Measurements from ENCODE around the gene TMEM176B. TPM values are rescaled to one million over a fixed set of nuclear protein-coding genes. Genes with fewer than 3 reads are reported as not detected.

Gene TMEM176B
- total and polyA plus RNA-seq, 5 donors: 101 to 344 (median 158) TPM

DNA sequence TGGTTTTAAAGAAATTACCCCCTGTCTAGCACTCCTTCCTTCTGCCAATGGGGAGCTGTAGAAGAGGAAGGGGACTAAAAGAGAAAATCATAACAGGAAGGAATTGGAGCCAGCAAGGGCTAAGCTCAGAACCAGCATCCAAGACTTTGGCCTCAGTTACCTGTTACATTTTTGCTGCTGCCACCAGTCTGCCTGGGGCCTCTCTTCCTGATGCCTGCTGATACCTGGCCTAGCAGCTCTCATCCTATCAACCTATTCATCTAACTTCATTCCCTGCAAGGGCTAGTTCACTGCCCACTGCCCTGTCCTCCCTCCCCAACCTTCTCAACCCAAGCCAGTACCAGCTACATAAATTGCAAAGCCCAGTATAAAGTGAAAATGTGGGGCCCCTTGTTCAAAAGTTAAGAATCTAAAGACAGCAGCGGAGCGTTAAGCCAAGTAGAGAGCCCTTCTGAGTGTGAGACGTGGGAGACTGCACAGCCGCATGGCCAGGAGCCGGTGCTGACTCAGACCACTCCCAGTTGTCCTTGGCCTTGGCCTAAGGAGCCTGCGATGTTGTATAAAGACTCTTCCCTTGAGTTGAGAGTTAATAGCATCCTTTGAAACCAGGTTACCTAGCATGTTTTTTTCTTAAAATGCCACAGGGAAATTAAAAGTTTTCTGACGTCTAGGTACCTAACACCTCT is 38.9 kb upstream of the TMEM176B start:
- H3K27me3 ChIP-seq (ENCODE audit: control insufficient read depth, insufficient read depth): no peaks in the 10 kb centered on the region

DNA sequence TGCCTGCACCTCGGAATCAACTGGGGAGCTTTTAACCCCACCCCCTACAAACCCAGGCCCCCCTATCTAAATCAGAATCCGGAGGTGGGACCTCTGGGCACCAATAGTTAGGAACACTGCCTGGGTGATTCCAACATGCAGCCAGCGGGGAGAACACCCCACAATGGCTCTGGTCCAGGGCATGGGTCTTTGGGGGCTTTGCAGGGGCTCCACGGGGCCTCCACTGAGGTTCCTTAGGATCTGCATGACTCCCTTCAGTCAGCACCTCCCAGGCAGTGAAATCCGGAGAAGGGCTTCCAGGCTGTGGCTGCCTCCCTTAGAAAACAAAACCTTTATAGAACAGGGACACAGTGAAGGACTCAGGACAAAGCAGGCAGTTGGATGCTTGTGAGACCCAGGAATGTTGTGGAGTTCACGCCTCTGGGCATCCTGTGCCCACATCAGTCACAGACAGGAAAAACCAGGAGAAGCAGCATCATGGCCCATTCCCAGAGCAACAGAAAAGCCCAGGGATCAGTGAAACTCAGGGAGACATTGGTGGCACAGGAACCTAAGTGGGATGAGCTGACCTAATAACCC is 35.6 kb upstream of the TMEM176B start:
- 73% methylated on average over 6 of the region's 6 CpGs for WGBS
- intact Hi-C loops (cut with DNase I): no loop called here

More for the DNA sequence above, 38.9 kb upstream of the TMEM176B start:
- ATAC-seq: no peak
- Histone ChIP-seq H3K27ac (ENCODE audit: low read length) (no peak overlapping the region), H3K4me1 (ENCODE audit: control insufficient read depth, insufficient read depth, low read length) (no peaks in the 10 kb centered on the region), H3K4me3 (ENCODE audit: low read length) (no peak overlapping the region), H3K9me3 (ENCODE audit: control insufficient read depth, low read length) (no peaks in the 10 kb centered on the region)
- WGBS: 72% methylated on average over 7 of the region's 7 CpGs
- no peak for DNase-seq
- intact Hi-C loops (cut with DNase I): no loop called here

GRCh38 chr7:150835019-150835418 is 34.9 kb upstream of the TMEM176B start:
- Histone ChIP-seq H3K9me3 (ENCODE audit: control insufficient read depth, low read length) (no peaks in the 10 kb centered on the region), H3K4me1 (ENCODE audit: control insufficient read depth, insufficient read depth, low read length) (no peaks in the 10 kb centered on the region), H3K27me3 (ENCODE audit: control insufficient read depth, insufficient read depth) (no peaks in the 10 kb centered on the region), H3K27ac (ENCODE audit: low read length) (no peak overlapping the region), H3K4me3 (ENCODE audit: low read length) (no peak overlapping the region)
- ATAC-seq (no peak), DNase-seq (no peak)
- intact Hi-C loops (cut with DNase I): no loop called here
- WGBS: 35% methylated on average over 1 of the region's 1 CpG

More for the DNA sequence above, 35.6 kb upstream of the TMEM176B start:
- Histone ChIP-seq H3K9me3 (ENCODE audit: control insufficient read depth, low read length) (no peaks in the 10 kb centered on the region), H3K4me1 (ENCODE audit: control insufficient read depth, insufficient read depth, low read length) (no peaks in the 10 kb centered on the region), H3K27ac (ENCODE audit: low read length) (no peak overlapping the region), H3K27me3 (ENCODE audit: control insufficient read depth, insufficient read depth) (no peaks in the 10 kb centered on the region), H3K4me3 (ENCODE audit: low read length) (no peak overlapping the region)
- no peak for DNase-seq
- no peak for ATAC-seq

- H3K27ac ChIP-seq (ENCODE audit: low read length): no peak overlapping the region
- WGBS: 66% methylated on average over 1 of the region's 1 CpG
- intact Hi-C loops (cut with DNase I): no loop called here
- H3K27me3 ChIP-seq (ENCODE audit: control insufficient read depth, insufficient read depth): no peaks in the 10 kb centered on the region
- H3K4me3 ChIP-seq (ENCODE audit: low read length): no peak overlapping the region
- H3K4me1 ChIP-seq (ENCODE audit: control insufficient read depth, insufficient read depth, low read length): no peaks in the 10 kb centered on the region
- no peaks in the 10 kb centered on the region for H3K9me3 ChIP-seq (ENCODE audit: control insufficient read depth, low read length)
- DNase-seq: no peak
- ATAC-seq: no peak
Measured at GRCh38 chr7:150831851-150832250, 31.7 kb upstream of the TMEM176B start.

GRCh38 chr7:150830937-150831336 is 30.8 kb upstream of the TMEM176B start:
- ATAC-seq (peak in 1 of 2 donors; percentile 46), DNase-seq (no peak)
- H3K4me1 ChIP-seq (ENCODE audit: control insufficient read depth, insufficient read depth, low read length): no peaks in the 10 kb centered on the region
- intact Hi-C loops (cut with DNase I): no loop called here
- H3K27ac ChIP-seq (ENCODE audit: low read length): no peak overlapping the region
- no peaks in the 10 kb centered on the region for H3K27me3 ChIP-seq (ENCODE audit: control insufficient read depth, insufficient read depth)
- H3K4me3 ChIP-seq (ENCODE audit: low read length): no peak overlapping the region
- WGBS: 43% methylated on average over 1 of the region's 1 CpG
- no peaks in the 10 kb centered on the region for H3K9me3 ChIP-seq (ENCODE audit: control insufficient read depth, low read length)

DNA sequence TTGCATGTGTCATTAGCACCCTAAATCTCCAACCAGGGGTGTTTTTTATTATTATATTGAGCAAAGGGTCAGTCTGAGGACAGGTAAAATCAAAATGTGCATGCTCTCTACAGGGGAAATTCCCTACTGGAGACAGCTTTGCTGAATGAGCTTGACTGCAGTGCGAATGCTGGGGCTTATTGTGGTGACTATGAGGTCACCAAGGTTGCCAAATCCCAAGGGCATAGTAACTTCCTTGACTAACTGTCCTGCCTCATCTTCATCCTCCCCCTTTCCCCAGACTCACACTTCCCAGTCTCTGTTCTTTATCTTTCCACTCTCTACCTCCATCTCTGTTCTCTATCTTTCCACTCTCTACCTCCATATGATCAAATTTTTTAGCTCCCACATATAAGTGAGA is 29.3 kb upstream of the TMEM176B start:
- no peak for ATAC-seq
- Histone ChIP-seq H3K4me1 (ENCODE audit: control insufficient read depth, insufficient read depth, low read length) (no peaks in the 10 kb centered on the region), H3K9me3 (ENCODE audit: control insufficient read depth, low read length) (no peaks in the 10 kb centered on the region), H3K4me3 (ENCODE audit: low read length) (no peak overlapping the region), H3K27ac (ENCODE audit: low read length) (no peak overlapping the region), H3K27me3 (ENCODE audit: control insufficient read depth, insufficient read depth) (no peaks in the 10 kb centered on the region)
- intact Hi-C loops (cut with DNase I): no loop called here
- WGBS: 66% methylated on average over 1 of the region's 1 CpG
- no peak for DNase-seq

DNA sequence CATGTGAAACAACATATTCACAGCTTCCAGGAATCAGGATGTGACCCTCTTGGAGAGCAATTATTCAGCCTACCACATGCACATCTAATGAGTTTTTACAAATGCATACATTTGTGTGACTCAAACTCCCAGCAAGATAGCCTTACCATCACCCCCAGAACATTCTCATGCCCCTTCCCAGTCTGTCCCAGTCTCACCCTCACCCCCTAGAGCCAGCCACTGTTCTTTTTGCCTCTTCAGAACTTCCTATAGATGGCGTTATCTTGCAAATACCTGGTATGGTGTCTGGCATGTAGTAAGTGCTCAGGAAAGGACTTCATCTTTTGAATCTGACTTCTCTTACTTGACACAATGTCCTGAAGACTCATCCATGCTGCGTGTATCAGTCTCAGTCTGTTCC is 28.2 kb upstream of the TMEM176B start:
- 66% methylated on average over 2 of the region's 2 CpGs for WGBS
- intact Hi-C loops (cut with DNase I): no loop called here
- Histone ChIP-seq H3K4me3 (ENCODE audit: low read length) (no peak overlapping the region), H3K27ac (ENCODE audit: low read length) (no peak overlapping the region), H3K9me3 (ENCODE audit: control insufficient read depth, low read length) (no peaks in the 10 kb centered on the region), H3K27me3 (ENCODE audit: control insufficient read depth, insufficient read depth) (no peaks in the 10 kb centered on the region), H3K4me1 (ENCODE audit: control insufficient read depth, insufficient read depth, low read length) (no peaks in the 10 kb centered on the region)
- ATAC-seq (no peak), DNase-seq (no peak)

GRCh38 chr7:150826061-150826849 is 26.1 kb upstream of the TMEM176B start:
- H3K4me3 ChIP-seq (ENCODE audit: low read length): no peak overlapping the region
- H3K27ac ChIP-seq (ENCODE audit: low read length): peak overlapping the region; percentile 25
- H3K9me3 ChIP-seq (ENCODE audit: control insufficient read depth, low read length): no peaks in the 10 kb centered on the region
- peak; percentile 46 to 77 (median 72) for DNase-seq
- no peaks in the 10 kb centered on the region for H3K4me1 ChIP-seq (ENCODE audit: control insufficient read depth, insufficient read depth, low read length)
- no peaks in the 10 kb centered on the region for H3K27me3 ChIP-seq (ENCODE audit: control insufficient read depth, insufficient read depth)
- 55% methylated on average over 6 of the region's 6 CpGs for WGBS
- intact Hi-C loops (cut with DNase I): no loop called here
- ATAC-seq: peak; percentile 61 to 66

GRCh38 chr7:150824379-150825177 is 24.4 kb upstream of the TMEM176B start:
- no peaks in the 10 kb centered on the region for H3K4me1 ChIP-seq (ENCODE audit: control insufficient read depth, insufficient read depth, low read length)
- DNase-seq (peak in 1 of 3 donors; percentile 59), ATAC-seq (peak in 1 of 2 donors; percentile 30)
- intact Hi-C loops (cut with DNase I): no loop called here
- H3K9me3 ChIP-seq (ENCODE audit: control insufficient read depth, low read length): no peaks in the 10 kb centered on the region
- peak overlapping the region; percentile 31 for H3K27ac ChIP-seq (ENCODE audit: low read length)
- no peak overlapping the region for H3K4me3 ChIP-seq (ENCODE audit: low read length)
- no peaks in the 10 kb centered on the region for H3K27me3 ChIP-seq (ENCODE audit: control insufficient read depth, insufficient read depth)
- WGBS: 94% methylated on average over 20 of the region's 20 CpGs

- DNase-seq: peak in 1 of 3 donors; percentile 55
- intact Hi-C loops (cut with DNase I): no loop called here
- H3K4me1 ChIP-seq (ENCODE audit: control insufficient read depth, insufficient read depth, low read length): no peaks in the 10 kb centered on the region
- ATAC-seq: peak; percentile 80 to 89
- no peak overlapping the region for H3K4me3 ChIP-seq (ENCODE audit: low read length)
- whole genome bisulfite sequencing: 58% methylated on average over 10 of the region's 10 CpGs
- H3K27me3 ChIP-seq (ENCODE audit: control insufficient read depth, insufficient read depth): no peaks in the 10 kb centered on the region
- H3K27ac ChIP-seq (ENCODE audit: low read length): peak overlapping the region; percentile 16
- H3K9me3 ChIP-seq (ENCODE audit: control insufficient read depth, low read length): no peaks in the 10 kb centered on the region
Measured at GRCh38 chr7:150823484-150824126, 23.4 kb upstream of the TMEM176B start.

All from right cardiac atrium (tissue), 5 donors.